Measurements from ENCODE around the gene TRIM40.
"Not testable (repeated sequence)": the region's sequence is repeated elsewhere in the genome, so short reads cannot be mapped to it uniquely, and the experiment has no call there.

Gene TRIM40

GRCh38 chr6:30157999-30158398 is 22.1 kb downstream of the TRIM40 start:
- Histone ChIP-seq H3K4me1 (ENCODE audit: control insufficient read depth, insufficient read depth, low read length, poor library complexity, severe bottlenecking) (peaks cover 6% of the 10 kb centered on the region), H3K4me3 (ENCODE audit: extremely low read depth, insufficient read depth, low read length, poor library complexity, severe bottlenecking) (no peak overlapping the region), H3K27ac (ENCODE audit: low read depth, low read length, severe bottlenecking) (no peak overlapping the region), H3K36me3 (ENCODE audit: control insufficient read depth, insufficient read depth, low read length) (no peaks in the 10 kb centered on the region), H3K9me3 (ENCODE audit: control insufficient read depth, low read length) (no peaks in the 10 kb centered on the region)
- 88 to 100% methylated on average over 1 to 2 of the region's 2 CpGs for WGBS, 2 experiments (ENCODE audit: insufficient coverage in 2 of 2)

GRCh38 chr6:30158475-30159040 is 22.6 kb downstream of the TRIM40 start:
- 57 to 86% methylated on average over 1 of the region's 3 CpGs for WGBS, 2 experiments (ENCODE audit: insufficient coverage in 2 of 2)
- Histone ChIP-seq H3K4me3 (ENCODE audit: extremely low read depth, insufficient read depth, low read length, poor library complexity, severe bottlenecking) (no peak overlapping the region), H3K27ac (ENCODE audit: low read depth, low read length, severe bottlenecking) (no peak overlapping the region)

DNA sequence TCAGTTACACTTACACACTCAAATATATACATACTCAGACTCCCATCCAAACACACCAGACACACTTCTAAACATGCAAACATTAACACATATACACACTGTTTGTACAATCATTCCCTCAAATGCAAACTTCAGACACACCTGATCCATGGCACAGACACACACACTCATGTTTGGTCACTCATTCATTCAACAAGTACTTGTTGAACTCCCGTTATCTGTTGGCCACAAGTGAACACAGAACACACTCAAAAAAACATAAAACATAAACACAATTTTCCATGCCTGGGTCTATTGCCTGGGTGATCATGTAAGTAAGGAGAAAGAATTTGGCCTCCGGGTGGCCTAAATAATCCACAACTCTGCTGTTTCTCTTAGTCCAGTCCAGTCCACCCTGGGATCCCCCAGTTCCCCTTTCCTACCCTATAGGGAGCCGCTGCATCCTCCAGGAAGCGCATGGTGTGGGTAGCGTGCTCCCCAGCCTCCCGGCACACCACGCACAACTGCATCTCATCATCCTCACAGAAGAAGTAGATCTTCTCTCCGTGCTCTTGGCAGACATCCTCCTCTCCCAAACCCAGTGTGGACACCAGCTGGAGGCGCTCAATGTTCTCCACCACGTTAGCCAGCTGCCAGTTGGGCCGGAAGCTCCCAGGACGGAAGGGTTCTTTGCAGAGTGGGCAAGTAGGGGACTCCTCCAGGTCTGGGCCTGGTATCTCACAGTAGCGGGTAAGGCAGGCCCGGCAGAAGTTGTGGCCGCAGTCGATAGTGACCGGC is 24.3 kb downstream of the TRIM40 start:
- peaks cover 1% of the 10 kb centered on the region for H3K4me1 ChIP-seq (ENCODE audit: control insufficient read depth, insufficient read depth, low read length, poor library complexity, severe bottlenecking)
- 86 to 93% methylated on average over 11 to 15 of the region's 17 CpGs for WGBS, 2 experiments (ENCODE audit: insufficient coverage in 2 of 2)
- H3K9me3 ChIP-seq (ENCODE audit: control insufficient read depth, low read length): no peaks in the 10 kb centered on the region
- H3K27ac ChIP-seq (ENCODE audit: low read depth, low read length, severe bottlenecking): no peak overlapping the region
- no peaks in the 10 kb centered on the region for H3K36me3 ChIP-seq (ENCODE audit: control insufficient read depth, insufficient read depth, low read length)
- H3K4me3 ChIP-seq (ENCODE audit: extremely low read depth, insufficient read depth, low read length, poor library complexity, severe bottlenecking): no peak overlapping the region

More at GRCh38 chr6:30158475-30159040, 22.6 kb downstream of the TRIM40 start:
- peaks cover 6% of the 10 kb centered on the region for H3K4me1 ChIP-seq (ENCODE audit: control insufficient read depth, insufficient read depth, low read length, poor library complexity, severe bottlenecking)
- no peaks in the 10 kb centered on the region for H3K36me3 ChIP-seq (ENCODE audit: control insufficient read depth, insufficient read depth, low read length)
- no peaks in the 10 kb centered on the region for H3K9me3 ChIP-seq (ENCODE audit: control insufficient read depth, low read length)

DNA sequence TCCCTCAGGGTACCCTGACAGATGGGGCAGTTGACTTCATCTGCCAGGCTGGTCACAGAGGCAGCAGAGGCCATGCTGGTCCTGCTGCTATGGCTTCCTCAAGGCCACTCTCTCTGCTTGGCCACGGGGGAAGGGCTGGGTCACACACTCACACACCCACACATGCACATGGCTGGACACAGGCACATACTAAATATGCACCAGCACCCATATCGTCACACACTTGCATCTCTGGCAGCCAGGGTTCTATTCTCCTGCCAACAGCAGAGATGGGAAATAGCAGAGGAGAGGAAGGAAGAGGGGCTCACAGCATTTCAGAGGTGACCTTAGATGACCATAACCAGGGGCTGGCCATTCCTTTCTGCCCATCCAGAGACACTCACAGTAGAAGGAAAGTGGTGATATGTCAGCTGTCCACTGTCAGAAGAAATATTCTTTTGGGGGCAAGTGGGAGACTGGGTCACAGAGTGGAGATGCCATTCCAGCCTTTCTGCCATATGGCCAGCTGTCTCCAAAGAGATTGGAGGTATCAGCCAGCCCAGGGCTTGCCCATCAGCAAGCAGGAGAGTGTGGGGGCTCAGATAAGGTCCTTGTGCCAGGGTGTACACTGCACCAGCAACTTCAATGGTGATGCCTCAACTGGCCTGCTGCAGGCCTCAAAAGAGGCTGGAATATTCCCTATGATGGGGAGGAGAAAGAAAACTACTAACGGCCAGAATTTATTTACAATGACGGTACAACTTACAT is 25.0 kb downstream of the TRIM40 start, which contains the start of gene TRIM10:
Gene TRIM10, minus strand, starts transcription at position 427 of the 747 bp plus-strand sequence. Its CDS starts 353 bp downstream, at position 74.
- WGBS, 2 experiments (ENCODE audit: insufficient coverage in 2 of 2): 63 to 76% methylated on average over 1 to 2 of the region's 4 CpGs
- H3K4me1 ChIP-seq (ENCODE audit: control insufficient read depth, insufficient read depth, low read length, poor library complexity, severe bottlenecking): no peaks in the 10 kb centered on the region
- no peak within 1 kb of the TSS for H3K27ac ChIP-seq (ENCODE audit: low read depth, low read length, severe bottlenecking)
- H3K36me3 ChIP-seq (ENCODE audit: control insufficient read depth, insufficient read depth, low read length): no peaks in the 10 kb centered on the region
- no peaks in the 10 kb centered on the region for H3K9me3 ChIP-seq (ENCODE audit: control insufficient read depth, low read length)
- H3K4me3 ChIP-seq (ENCODE audit: extremely low read depth, insufficient read depth, low read length, poor library complexity, severe bottlenecking): no peak within 1 kb of the TSS

DNA sequence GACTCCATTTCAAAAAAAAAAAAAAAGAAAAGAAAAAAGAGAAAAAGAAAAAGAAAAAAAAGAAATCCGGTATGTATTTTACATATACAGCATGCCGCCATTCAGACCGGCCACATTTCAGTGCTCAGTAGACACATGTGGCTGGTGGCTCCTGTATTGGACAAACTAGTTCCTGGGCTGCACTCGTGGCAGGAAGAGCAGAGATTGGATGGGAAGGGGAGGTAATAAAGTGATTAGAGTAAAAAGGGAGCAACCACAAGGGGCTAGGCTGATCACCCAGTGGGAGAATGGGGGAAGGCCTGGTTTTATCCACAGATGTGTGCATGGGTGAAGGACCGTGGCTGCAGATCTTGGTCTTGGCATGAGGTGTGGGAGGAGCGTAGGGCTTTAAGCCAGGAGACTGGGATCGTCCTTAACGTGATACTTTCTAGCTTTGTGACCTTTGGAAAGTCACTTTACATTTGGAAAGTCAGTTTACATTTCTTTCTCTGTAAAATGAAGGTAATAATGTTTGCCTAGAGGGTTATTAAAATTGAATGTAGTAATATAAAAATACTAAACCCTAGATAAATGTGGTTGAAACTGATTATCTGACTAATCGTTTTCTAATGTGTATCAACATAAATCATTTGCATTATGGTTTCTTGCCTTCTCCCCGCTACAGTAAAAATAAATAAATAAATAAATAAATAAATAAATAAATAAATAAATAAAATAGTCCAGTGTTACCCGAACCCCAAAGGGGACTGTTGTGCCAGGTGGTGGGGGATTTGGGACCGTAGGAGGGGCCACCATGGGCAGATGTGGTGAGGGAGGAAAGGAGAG is 26.5 kb downstream of the TRIM40 start:
- 90 to 98% methylated on average over 4 to 9 of the region's 12 CpGs for WGBS, 2 experiments (ENCODE audit: insufficient coverage in 2 of 2)
- no peak overlapping the region for H3K4me3 ChIP-seq (ENCODE audit: extremely low read depth, insufficient read depth, low read length, poor library complexity, severe bottlenecking)
- H3K27ac ChIP-seq (ENCODE audit: low read depth, low read length, severe bottlenecking): no peak overlapping the region
- no peaks in the 10 kb centered on the region for H3K36me3 ChIP-seq (ENCODE audit: control insufficient read depth, insufficient read depth, low read length)
- H3K9me3 ChIP-seq (ENCODE audit: control insufficient read depth, low read length): no peaks in the 10 kb centered on the region
- no peaks in the 10 kb centered on the region for H3K4me1 ChIP-seq (ENCODE audit: control insufficient read depth, insufficient read depth, low read length, poor library complexity, severe bottlenecking)

GRCh38 chr6:30163090-30163917 is 27.4 kb downstream of the TRIM40 start, which contains the start of gene TRIM15:
TRIM15 (plus strand) TSS chr6:30163546; CDS start chr6:30163685, 139 bp downstream.
- no peak within 1 kb of the TSS for H3K4me3 ChIP-seq (ENCODE audit: extremely low read depth, insufficient read depth, low read length, poor library complexity, severe bottlenecking)
- H3K9me3 ChIP-seq (ENCODE audit: control insufficient read depth, low read length): no peaks in the 10 kb centered on the region
- H3K27ac ChIP-seq (ENCODE audit: low read depth, low read length, severe bottlenecking): no peak within 1 kb of the TSS
- H3K4me1 ChIP-seq (ENCODE audit: control insufficient read depth, insufficient read depth, low read length, poor library complexity, severe bottlenecking): no peaks in the 10 kb centered on the region
- H3K36me3 ChIP-seq (ENCODE audit: control insufficient read depth, insufficient read depth, low read length): no peaks in the 10 kb centered on the region
- WGBS, 2 experiments (ENCODE audit: insufficient coverage in 2 of 2): 89 to 90% methylated on average over 20 to 27 of the region's 31 CpGs

DNA sequence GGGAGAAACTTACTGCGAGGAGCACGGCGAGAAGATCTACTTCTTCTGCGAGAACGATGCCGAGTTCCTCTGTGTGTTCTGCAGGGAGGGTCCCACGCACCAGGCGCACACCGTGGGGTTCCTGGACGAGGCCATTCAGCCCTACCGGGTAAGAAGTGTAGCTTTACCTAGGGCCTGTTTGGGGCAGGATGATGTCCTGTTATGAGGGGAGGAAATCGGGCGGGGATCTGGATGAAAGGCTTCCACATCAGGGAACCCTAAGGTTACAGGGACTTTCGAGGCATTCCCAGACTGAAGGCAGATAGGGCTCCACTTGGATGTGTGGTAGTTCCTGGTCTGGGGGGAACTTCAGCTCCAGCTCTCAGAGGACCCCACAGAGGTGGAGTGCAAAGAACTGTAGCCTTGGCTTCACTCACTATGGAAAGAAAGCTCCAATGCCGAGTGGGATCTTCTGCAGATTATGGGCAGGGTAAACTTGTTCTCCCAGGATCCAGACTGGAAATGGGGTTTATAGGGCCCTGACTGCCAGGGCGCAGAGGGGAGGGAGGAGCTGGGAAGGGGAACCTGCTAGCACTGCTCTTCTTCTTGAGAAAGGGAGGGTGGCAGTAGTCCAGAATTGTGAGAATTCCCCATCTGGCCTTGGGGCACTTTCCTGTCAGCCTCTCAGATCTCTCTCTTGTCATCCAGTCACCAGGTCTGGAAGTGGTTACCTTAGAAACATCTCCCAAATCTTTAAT is 28.1 kb downstream of the TRIM40 start:
- WGBS, 2 experiments (ENCODE audit: insufficient coverage in 2 of 2): 86 to 93% methylated on average over 15 to 16 of the region's 16 CpGs
- no peak overlapping the region for H3K4me3 ChIP-seq (ENCODE audit: extremely low read depth, insufficient read depth, low read length, poor library complexity, severe bottlenecking)
- no peaks in the 10 kb centered on the region for H3K4me1 ChIP-seq (ENCODE audit: control insufficient read depth, insufficient read depth, low read length, poor library complexity, severe bottlenecking)
- no peak overlapping the region for H3K27ac ChIP-seq (ENCODE audit: low read depth, low read length, severe bottlenecking)
- H3K36me3 ChIP-seq (ENCODE audit: control insufficient read depth, insufficient read depth, low read length): no peaks in the 10 kb centered on the region
- H3K9me3 ChIP-seq (ENCODE audit: control insufficient read depth, low read length): no peaks in the 10 kb centered on the region

- WGBS, 2 experiments (ENCODE audit: insufficient coverage in 2 of 2): 81 to 91% methylated on average over 4 of the region's 4 CpGs
- Histone ChIP-seq H3K4me1 (ENCODE audit: control insufficient read depth, insufficient read depth, low read length, poor library complexity, severe bottlenecking) (no peaks in the 10 kb centered on the region), H3K9me3 (ENCODE audit: control insufficient read depth, low read length) (no peaks in the 10 kb centered on the region), H3K27ac (ENCODE audit: low read depth, low read length, severe bottlenecking) (no peak overlapping the region), H3K4me3 (ENCODE audit: extremely low read depth, insufficient read depth, low read length, poor library complexity, severe bottlenecking) (no peak overlapping the region), H3K36me3 (ENCODE audit: control insufficient read depth, insufficient read depth, low read length) (no peaks in the 10 kb centered on the region)
These were observed 28.8 kb downstream of the TRIM40 start for GRCh38 chr6:30164714-30165113.

GRCh38 chr6:30165238-30165637 is 29.3 kb downstream of the TRIM40 start:
- not testable (repeated sequence) for H3K4me3 ChIP-seq (ENCODE audit: extremely low read depth, insufficient read depth, low read length, poor library complexity, severe bottlenecking); H3K36me3 ChIP-seq (ENCODE audit: control insufficient read depth, insufficient read depth, low read length)
- no CpG with 5 or more reads among the region's 1 CpG for WGBS, 2 experiments (ENCODE audit: insufficient coverage in 2 of 2)

More at GRCh38 chr6:30165238-30165637, 29.3 kb downstream of the TRIM40 start:
- H3K9me3 ChIP-seq (ENCODE audit: control insufficient read depth, low read length); H3K4me1 ChIP-seq (ENCODE audit: control insufficient read depth, insufficient read depth, low read length, poor library complexity, severe bottlenecking); H3K27ac ChIP-seq (ENCODE audit: low read depth, low read length, severe bottlenecking): not testable (repeated sequence)
